SK-N-SH (cell line): Measurements from ENCODE around the gene LDB3. TPM values are rescaled to one million over a fixed set of nuclear protein-coding genes. Genes with fewer than 3 reads are reported as not detected.
A peak's percentile ranks its signal among the peaks of the same experiment; 100 is the strongest.

Experiments used
- CTCF ChIA-PET: fragments of 300-600, 350-600 bp; formaldehyde crosslinking; extraction: SDS; loops from one replicate; lab custom pipeline; 2021; lab: Yijun Ruan, JAX
- POLR2A ChIA-PET: fragments of 350-600 bp; sonication (Branson Sonifier 250); formaldehyde crosslinking; extraction: SDS; loops from one replicate; lab custom pipeline; 2020; ENCODE audit warnings: antibody characterized with exemption, inconsistent platforms; lab: Yijun Ruan, JAX
- DNase-seq: peaks from one replicate; pipeline ENCODE4 v3.0.0; 2012
- H2AFZ ChIP-seq: fragments of 200-600 bp; sonication (generic); 2 replicates; pipeline ENCODE4 v1.8.1; 2016; ENCODE audit warnings: antibody characterized with exemption, mild to moderate bottlenecking, low read depth
- H3F3A ChIP-seq: fragments of 200-600 bp; sonication (generic); replicated peaks from 2 replicates; pipeline ENCODE3; 2016; ENCODE audit warnings: antibody characterized with exemption, mild to moderate bottlenecking; ENCODE audit not compliant: insufficient read depth
- H3K27ac ChIP-seq, 2 experiments: fragments of 200-500 bp in 1 of 2; fragments of 200-600 bp in 1 of 2; sonication (Bioruptor generic) in 1 of 2; sonication (generic), shearing (Covaris generic) in 1 of 2; 2 replicates each; pipeline versions ENCODE4 v1.5.1 to v1.6.1; 2014 to 2016; ENCODE audit warnings: low read depth in 2 of 2, inconsistent platforms in 1 of 2, low read length in 1 of 2, mild to moderate bottlenecking in 1 of 2, mixed read lengths in 1 of 2
- H3K27me3 ChIP-seq: fragments of 200-600 bp; sonication (generic), shearing (Covaris generic); 2 replicates; pipeline ENCODE4 v1.6.1; 2016; ENCODE audit warnings: mixed run types; ENCODE audit not compliant: insufficient read depth
- H3K36me3 ChIP-seq, 2 experiments: fragments of 200-500 bp in 1 of 2; fragments of 200-600 bp in 1 of 2; sonication (Bioruptor generic) in 1 of 2; sonication (generic) in 1 of 2; replicated peaks in 1 of 2; 2 replicates each; pipeline versions ENCODE3 to v1.5.1; 2014 to 2016; ENCODE audit warnings: low read length in 1 of 2, mild to moderate bottlenecking in 1 of 2; ENCODE audit not compliant: insufficient read depth in 2 of 2, control insufficient read depth in 1 of 2
- H3K4me1 ChIP-seq, 2 experiments: fragments of 200-500 bp in 1 of 2; fragments of 200-600 bp in 1 of 2; sonication (Bioruptor generic) in 1 of 2; sonication (generic), shearing (Covaris generic) in 1 of 2; 2 replicates each; pipeline versions ENCODE4 v1.5.1 to v1.6.1; 2014 to 2016; ENCODE audit warnings: low read depth in 1 of 2, low read length in 1 of 2, mixed run types in 1 of 2; ENCODE audit not compliant: insufficient read depth in 2 of 2, control insufficient read depth in 1 of 2
- H3K4me2 ChIP-seq: fragments of 200-600 bp; sonication (generic), shearing (Covaris generic); 2 replicates; pipeline ENCODE4 v1.6.1; 2017; ENCODE audit warnings: mixed run types
- H3K4me3 ChIP-seq, 2 experiments: fragments of 200-500 bp in 1 of 2; fragments of 200-600 bp in 1 of 2; sonication (Bioruptor generic) in 1 of 2; sonication (generic), shearing (Covaris generic) in 1 of 2; 2 replicates each; pipeline versions ENCODE4 v1.5.1 to v1.8.1; 2014 to 2016; ENCODE audit warnings: low read depth in 2 of 2, inconsistent platforms in 1 of 2, low read length in 1 of 2, mild to moderate bottlenecking in 1 of 2, mixed read lengths in 1 of 2, moderate library complexity in 1 of 2
- H3K79me2 ChIP-seq: fragments of 200-600 bp; sonication (generic); 2 replicates; pipeline ENCODE4 v1.8.1; 2017; ENCODE audit warnings: mild to moderate bottlenecking; ENCODE audit not compliant: insufficient read depth
- H3K9ac ChIP-seq: fragments of 200-600 bp; sonication (generic); 2 replicates; pipeline ENCODE4 v1.6.1; 2017; ENCODE audit warnings: mixed run types
- H3K9me2 ChIP-seq: fragments of 200-600 bp; sonication (generic); 2 replicates; pipeline ENCODE4 v1.6.1; 2017; ENCODE audit warnings: mixed run types
- H3K9me3 ChIP-seq: fragments of 200-600 bp; sonication (generic); 2 replicates; pipeline ENCODE4 v1.6.1; 2017; ENCODE audit warnings: mixed run types, mild to moderate bottlenecking, moderate library complexity
- H4K20me1 ChIP-seq: fragments of 200-600 bp; sonication (generic); 2 replicates; pipeline ENCODE4 v1.6.1; 2017; ENCODE audit warnings: mild to moderate bottlenecking, mixed run types; ENCODE audit not compliant: insufficient read depth
- CHD2 ChIP-seq: fragments of 150-350 bp; IDR thresholded peaks from 2 replicates; pipeline ENCODE4 v1.6.1; 2018; ENCODE audit warnings: low read length; ENCODE audit not compliant: partially characterized antibody
- EP300 ChIP-seq, 2 experiments: IDR thresholded peaks; 2 replicates each; pipeline versions ENCODE4 v1.4.0 to v1.6.1; 2012; ENCODE audit warnings: borderline replicate concordance in 1 of 2, low read depth in 1 of 2, low read length in 1 of 2
- FOXJ3 ChIP-seq: sonication (generic); formaldehyde crosslinking; IDR thresholded peaks from 2 replicates; pipeline ENCODE4 v1.5.1; 2020; ENCODE audit warnings: mild to moderate bottlenecking, missing genetic modification reagents
- FOXM1 ChIP-seq: IDR thresholded peaks from 2 replicates; pipeline ENCODE4 v1.4.0; 2012; ENCODE audit warnings: low read depth, mild to moderate bottlenecking
- GABPA ChIP-seq: IDR thresholded peaks from 2 replicates; pipeline ENCODE4 v1.4.0; 2012; ENCODE audit warnings: low read depth, mild to moderate bottlenecking
- MEF2A ChIP-seq: IDR thresholded peaks from 2 replicates; pipeline ENCODE4 v1.4.0; 2012; ENCODE audit warnings: low read depth, borderline replicate concordance
- MXI1 ChIP-seq: IDR thresholded peaks from 2 replicates; pipeline ENCODE4 v1.6.1; 2012; ENCODE audit warnings: mild to moderate bottlenecking, low read depth, low read length, improper control_type of control experiment
- RAD21 ChIP-seq: IDR thresholded peaks from 2 replicates; pipeline ENCODE4 v1.6.1; 2012; ENCODE audit warnings: mild to moderate bottlenecking, low read length
- RCOR1 ChIP-seq: fragments of 150-350 bp; IDR thresholded peaks from 2 replicates; pipeline ENCODE4 v1.6.1; 2017; ENCODE audit warnings: antibody characterized with exemption, low read length
- REST ChIP-seq: IDR thresholded peaks from 2 replicates; pipeline ENCODE4 v1.6.1; 2012; ENCODE audit warnings: mild to moderate bottlenecking, low read depth, low read length, moderate library complexity
- SIN3A ChIP-seq: IDR thresholded peaks from 2 replicates; pipeline ENCODE4 v1.6.1; 2012; ENCODE audit warnings: low read depth, mild to moderate bottlenecking, low read length, moderate library complexity, borderline replicate concordance
- SMC3 ChIP-seq: IDR thresholded peaks from 2 replicates; pipeline ENCODE4 v1.6.1; 2012; ENCODE audit warnings: low read depth, low read length, improper control_type of control experiment
- TAF1 ChIP-seq: IDR thresholded peaks from 2 replicates; pipeline ENCODE4 v1.6.1; 2012; ENCODE audit warnings: low read depth, mild to moderate bottlenecking, low read length, moderate library complexity, borderline replicate concordance
- USF2 ChIP-seq: fragments of 150-350 bp; IDR thresholded peaks from 2 replicates; pipeline ENCODE4 v1.6.1; 2017; ENCODE audit warnings: antibody characterized with exemption, low read length, low read depth, borderline replicate concordance
- ZBTB33 ChIP-seq: IDR thresholded peaks from 2 replicates; pipeline ENCODE4 v1.4.0; 2012; ENCODE audit warnings: low read depth, borderline replicate concordance
- WGBS: methylation state at CpG from one replicate; pipeline ENCODE4 v1.1.6; 2017; ENCODE audit warnings: low lambda C conversion rate; 5-methylcytosine and 5-hydroxymethylcytosine counted together
- polyA plus RNA-seq, 3 experiments: library from polyadenylated mRNA; depleted of rRNA; stranded (reverse); fragments of >200 nt; gene quantifications; 2 replicates each; pipeline ENCODE4 v1.2.3, GENCODE V29; 2012

LDB3 gene
- polyA plus RNA-seq, 1 of the 3 experiments (the other 2 are of a cell fraction) = 0.48 TPM

GRCh38 chr10:86658261-86658741, 10.0 kb upstream of the LDB3 start:
- DNase-seq = peak; percentile 2
- TF ChIP-seq ZBTB33 (no peak), RAD21 (no peak), CHD2 (no peak), FOXM1 (no peak), MEF2A (no peak), GABPA (no peak), USF2 (no peak), TAF1 (no peak), FOXJ3 (CRISPR knock-in tag) (no peak), EP300 (IDR thresholded peaks at IDR 0.05; ENCODE audit: borderline replicate concordance in 1 of 2, low read depth in 1 of 2, low read length in 1 of 2) (no peak), REST (no peak), RCOR1 (no peak), MXI1 (no peak), SIN3A (no peak), SMC3 (no peak)
- peaks cover 0 to 14% of the 10 kb centered on the region in 2 experiments; a peak in 1 of 4 replicates for H3K4me1 ChIP-seq
- H3K36me3 ChIP-seq = no peaks in the 10 kb centered on the region
- H3K9me3 ChIP-seq = no peaks in the 10 kb centered on the region
- H4K20me1 ChIP-seq = no peaks in the 10 kb centered on the region
- no peaks in the 10 kb centered on the region for H3K79me2 ChIP-seq
- ChIA-PET CTCF (interaction anchor here (0.8 kb wide), 1 partner anchor 16 kb away, joined by 4 read pairs; no protein-coding TSS in a partner anchor), POLR2A (no interaction called here)
- H3F3A ChIP-seq = no peaks in the 10 kb centered on the region
- H2AFZ ChIP-seq = no peak overlapping the region
- no peak overlapping the region for H3K9ac ChIP-seq
- H3K4me2 ChIP-seq = no peak overlapping the region
- H3K27me3 ChIP-seq = no peaks in the 10 kb centered on the region
- H3K9me2 ChIP-seq = no peaks in the 10 kb centered on the region
- 80% methylated on average over 10 of the region's 12 CpGs for WGBS
- H3K4me3 ChIP-seq = no peak overlapping the region
- H3K27ac ChIP-seq = no peak overlapping the region
